Glomerular endothelial cell (primary cell): ENCODE results near the gene SPAG5. TPM values are rescaled to one million over a fixed set of nuclear protein-coding genes. Genes with fewer than 3 reads are reported as not detected.

Source experiments
- DNase-seq: peaks from one replicate; pipeline ENCODE4 v3.0.0-alpha.2; 2011; ENCODE audit warnings: low read depth, low spot score; ENCODE audit errors: extremely low read depth
- total RNA-seq: library from RNA; depleted of rRNA; stranded (reverse); fragments of >200 nt; gene quantifications from 2 replicates; pipeline ENCODE4 v1.2.3, GENCODE V29; 2015

The SPAG5 gene
- total RNA-seq, 1 donor from 2014 or later: 18.6 TPM

- no peak for DNase-seq
These were observed 24.8 kb downstream of the SPAG5 start for GRCh38 chr17:28573966-28574480.

GRCh38 chr17:28573521-28573920, 25.3 kb downstream of the SPAG5 start:
- no peak for DNase-seq

- DNase-seq: no peak
These were observed 25.8 kb downstream of the SPAG5 start for GRCh38 chr17:28573040-28573380.

GRCh38 chr17:28572259-28573039, 26.4 kb downstream of the SPAG5 start:
- no peak for DNase-seq

- peak; percentile 33 for DNase-seq
These were observed 27.3 kb downstream of the SPAG5 start, which contains the start of gene PIGS for GRCh38 chr17:28571361-28572122. PIGS (minus strand) TSS chr17:28571524; CDS start chr17:28571496, 28 bp downstream.

- DNase-seq: no peak
These were observed 28.0 kb downstream of the SPAG5 start for GRCh38 chr17:28570716-28571360.

GRCh38 chr17:28569446-28569845, 29.4 kb downstream of the SPAG5 start:
- no peak for DNase-seq

- DNase-seq: no peak
These were observed 31.2 kb downstream of the SPAG5 start for GRCh38 chr17:28567604-28568003.

- no peak for DNase-seq
These were observed 35.4 kb downstream of the SPAG5 start for GRCh38 chr17:28563475-28563874.

GRCh38 chr17:28555022-28555421, 43.8 kb downstream of the SPAG5 start:
- DNase-seq: no peak

GRCh38 chr17:28554565-28554964, 44.3 kb downstream of the SPAG5 start:
- DNase-seq: no peak

GRCh38 chr17:28553000-28553505, 45.8 kb downstream of the SPAG5 start:
- no peak for DNase-seq

GRCh38 chr17:28552176-28552999, 46.4 kb downstream of the SPAG5 start, which contains the start of gene UNC119:
UNC119 (minus strand) TSS chr17:28552624; CDS start chr17:28552557, 67 bp downstream.
- no peak for DNase-seq

- DNase-seq: no peak
These were observed 47.2 kb downstream of the SPAG5 start for GRCh38 chr17:28551421-28552175.

- DNase-seq: no peak
These were observed 48.0 kb downstream of the SPAG5 start for GRCh38 chr17:28550858-28551257.

- no peak for DNase-seq
These were observed 49.3 kb downstream of the SPAG5 start for GRCh38 chr17:28549236-28550132.

GRCh38 chr17:28548417-28549130, 50.3 kb downstream of the SPAG5 start:
- no peak for DNase-seq
